ENCODE data around the gene RFX2.
A peak's percentile ranks its signal among the peaks of the same experiment; 100 is the strongest.
"Not testable (repeated sequence)": the region's sequence is repeated elsewhere in the genome, so short reads cannot be mapped to it uniquely, and the experiment has no call there.

The RFX2 gene

GRCh38 chr19:5967994-5968430, 142.3 kb downstream of the RFX2 start:
- peak; percentile 76 for DNase-seq

- no peak for DNase-seq
Measured at GRCh38 chr19:5967571-5967970, 142.7 kb downstream of the RFX2 start.

- DNase-seq = no peak
Measured at GRCh38 chr19:5966941-5967340, 143.4 kb downstream of the RFX2 start.

- DNase-seq = no peak
Measured at GRCh38 chr19:5966215-5966614, 144.1 kb downstream of the RFX2 start.

- DNase-seq = no peak
Measured at GRCh38 chr19:5964816-5965565, 145.3 kb downstream of the RFX2 start.

- no peak for DNase-seq
Measured at GRCh38 chr19:5963855-5964254, 146.4 kb downstream of the RFX2 start.

GRCh38 chr19:5963259-5963658, 147.0 kb downstream of the RFX2 start:
- DNase-seq = not testable (repeated sequence)

GRCh38 chr19:5961969-5962945, 148.0 kb downstream of the RFX2 start:
- peak; percentile 70 for DNase-seq

- not testable (repeated sequence) for DNase-seq
Measured at GRCh38 chr19:5961641-5961968, 148.7 kb downstream of the RFX2 start.

GRCh38 chr19:5960005-5961001, 150.0 kb downstream of the RFX2 start:
- no peak for DNase-seq

- no peak for DNase-seq
Measured at GRCh38 chr19:5959260-5960004, 150.9 kb downstream of the RFX2 start.

- no peak for DNase-seq
Measured at GRCh38 chr19:5958851-5959122, 151.5 kb downstream of the RFX2 start.

- DNase-seq = no peak
Measured at GRCh38 chr19:5958074-5958850, 152.0 kb downstream of the RFX2 start.

GRCh38 chr19:5957170-5957569, 153.1 kb downstream of the RFX2 start:
- DNase-seq = no peak

GRCh38 chr19:5956728-5957127, 153.6 kb downstream of the RFX2 start:
- no peak for DNase-seq

GRCh38 chr19:5956323-5956722, 154.0 kb downstream of the RFX2 start:
- no peak for DNase-seq

GRCh38 chr19:5955636-5955935, 154.7 kb downstream of the RFX2 start:
- DNase-seq = no peak

- no peak for DNase-seq
Measured at GRCh38 chr19:5954293-5954692, 156.0 kb downstream of the RFX2 start.

- DNase-seq = peak; percentile 54
Measured at GRCh38 chr19:5953680-5954213, 156.6 kb downstream of the RFX2 start.

GRCh38 chr19:5953030-5953589, 157.2 kb downstream of the RFX2 start:
- DNase-seq = no peak
